HUES48 (cell line): Measurements from ENCODE around the gene RGS1.

Experiments
- H3K27ac ChIP-seq: one replicate; pipeline ENCODE4 v1.7.0; 2013; ENCODE audit warnings: low read depth, low read length, inconsistent platforms
- H3K27me3 ChIP-seq: 2 replicates; pipeline ENCODE4 v1.6.1; 2013; ENCODE audit warnings: mild to moderate bottlenecking, low read length; ENCODE audit not compliant: control insufficient read depth, insufficient read depth
- H3K36me3 ChIP-seq: 2 replicates; pipeline ENCODE4 v1.6.1; 2013; ENCODE audit warnings: low read length; ENCODE audit not compliant: control insufficient read depth, insufficient read depth
- H3K4me1 ChIP-seq: 2 replicates; pipeline ENCODE4 v1.6.1; 2013; ENCODE audit warnings: mild to moderate bottlenecking, low read length; ENCODE audit not compliant: control insufficient read depth, insufficient read depth
- H3K4me3 ChIP-seq: 2 replicates; pipeline ENCODE4 v1.5.1; 2013; ENCODE audit warnings: mild to moderate bottlenecking, low read depth, low read length
- H3K9ac ChIP-seq: 2 replicates; pipeline ENCODE4 v1.6.1; 2013; ENCODE audit warnings: mild to moderate bottlenecking, low read depth, low read length, moderate library complexity
- H3K9me3 ChIP-seq: 2 replicates; pipeline ENCODE4 v1.6.1; 2013; ENCODE audit warnings: low read length; ENCODE audit not compliant: control insufficient read depth, insufficient read depth

RGS1 gene

DNA sequence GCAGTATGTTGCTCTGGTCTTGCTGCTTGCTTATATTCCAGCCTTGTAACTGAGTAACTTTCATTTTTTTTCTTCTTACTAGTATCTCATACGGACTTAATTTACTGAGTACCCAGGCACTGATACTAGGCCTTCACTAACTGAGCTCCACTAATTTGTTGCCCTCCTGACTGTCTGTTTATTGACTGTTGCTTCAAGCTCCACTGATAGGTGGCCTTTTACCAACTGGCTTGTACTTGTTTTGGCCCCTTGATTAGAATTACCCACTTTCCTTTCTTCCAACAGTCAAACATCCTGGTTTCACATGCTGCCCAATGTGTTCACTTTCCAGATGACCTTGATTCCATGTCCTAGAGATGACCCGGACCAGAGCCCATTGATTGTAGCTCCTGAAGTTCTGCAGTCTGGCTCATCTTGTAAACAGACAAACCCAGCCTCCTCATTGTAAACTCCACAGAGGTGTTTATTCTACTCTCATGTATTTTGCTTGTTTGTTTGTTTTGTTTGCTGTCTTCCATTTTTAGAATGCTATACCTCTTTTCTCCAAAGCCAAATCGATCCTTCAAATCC is 27.7 kb downstream of the RGS1 start:
- H3K27ac ChIP-seq: no peak overlapping the region
- no peaks in the 10 kb centered on the region for H3K9me3 ChIP-seq
- no peaks in the 10 kb centered on the region for H3K27me3 ChIP-seq
- no peak overlapping the region for H3K4me3 ChIP-seq
- H3K36me3 ChIP-seq: no peaks in the 10 kb centered on the region
- no peak overlapping the region for H3K9ac ChIP-seq
- H3K4me1 ChIP-seq: no peaks in the 10 kb centered on the region

DNA sequence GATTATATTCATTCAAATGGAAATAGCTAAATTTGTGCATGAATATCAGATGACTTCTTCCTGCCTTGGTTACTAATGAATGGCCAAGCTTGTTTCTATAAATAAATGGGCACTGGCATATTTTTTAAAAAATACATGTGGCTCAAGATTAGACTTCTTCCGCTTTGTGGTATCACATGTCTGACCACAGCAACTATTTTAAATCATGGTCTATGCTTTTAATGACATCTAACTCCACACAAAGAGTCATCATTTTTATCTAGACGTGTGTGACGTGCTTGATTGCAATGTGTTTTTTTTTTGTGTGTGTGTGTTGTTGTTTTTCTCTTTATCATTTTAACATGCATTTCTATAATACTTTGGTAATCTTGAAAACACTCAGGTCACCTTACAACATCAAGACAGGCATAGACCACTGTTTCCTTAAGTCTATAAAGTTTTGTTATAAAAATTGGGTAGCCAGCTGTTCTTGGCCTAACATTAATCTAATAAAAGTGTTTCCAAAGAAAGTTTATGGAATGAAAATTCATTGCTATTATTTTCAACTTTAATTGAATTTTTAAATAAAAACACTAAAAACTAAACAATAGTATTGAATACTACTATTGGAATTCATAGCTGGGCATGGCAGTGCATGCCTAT is 29.5 kb downstream of the RGS1 start:
- H3K36me3 ChIP-seq: no peaks in the 10 kb centered on the region
- no peaks in the 10 kb centered on the region for H3K4me1 ChIP-seq
- no peak overlapping the region for H3K4me3 ChIP-seq
- H3K9me3 ChIP-seq: no peaks in the 10 kb centered on the region
- H3K9ac ChIP-seq: no peak overlapping the region
- H3K27me3 ChIP-seq: no peaks in the 10 kb centered on the region
- H3K27ac ChIP-seq: no peak overlapping the region

DNA sequence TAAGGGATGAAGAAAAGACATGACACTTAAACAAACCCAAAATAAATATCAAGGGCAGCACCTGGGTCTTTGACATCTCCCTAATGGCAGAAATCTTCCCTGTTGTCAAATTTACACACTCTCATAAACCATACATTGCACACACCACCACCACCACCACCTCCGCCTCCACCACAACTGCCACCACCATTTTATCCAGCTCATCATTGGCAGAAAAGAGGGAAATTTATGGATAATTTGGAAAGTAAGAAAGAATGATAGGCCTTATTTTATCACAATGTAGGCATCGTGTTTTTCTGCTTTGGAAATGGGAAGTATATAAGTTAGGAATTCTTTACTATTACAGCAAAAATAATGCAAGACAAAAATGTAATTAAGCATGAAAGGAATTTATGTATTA is 33.1 kb downstream of the RGS1 start:
- H3K36me3 ChIP-seq: no peaks in the 10 kb centered on the region
- no peaks in the 10 kb centered on the region for H3K9me3 ChIP-seq
- no peak overlapping the region for H3K27ac ChIP-seq
- H3K4me3 ChIP-seq: no peak overlapping the region
- no peak overlapping the region for H3K9ac ChIP-seq
- no peaks in the 10 kb centered on the region for H3K27me3 ChIP-seq
- H3K4me1 ChIP-seq: no peaks in the 10 kb centered on the region

DNA sequence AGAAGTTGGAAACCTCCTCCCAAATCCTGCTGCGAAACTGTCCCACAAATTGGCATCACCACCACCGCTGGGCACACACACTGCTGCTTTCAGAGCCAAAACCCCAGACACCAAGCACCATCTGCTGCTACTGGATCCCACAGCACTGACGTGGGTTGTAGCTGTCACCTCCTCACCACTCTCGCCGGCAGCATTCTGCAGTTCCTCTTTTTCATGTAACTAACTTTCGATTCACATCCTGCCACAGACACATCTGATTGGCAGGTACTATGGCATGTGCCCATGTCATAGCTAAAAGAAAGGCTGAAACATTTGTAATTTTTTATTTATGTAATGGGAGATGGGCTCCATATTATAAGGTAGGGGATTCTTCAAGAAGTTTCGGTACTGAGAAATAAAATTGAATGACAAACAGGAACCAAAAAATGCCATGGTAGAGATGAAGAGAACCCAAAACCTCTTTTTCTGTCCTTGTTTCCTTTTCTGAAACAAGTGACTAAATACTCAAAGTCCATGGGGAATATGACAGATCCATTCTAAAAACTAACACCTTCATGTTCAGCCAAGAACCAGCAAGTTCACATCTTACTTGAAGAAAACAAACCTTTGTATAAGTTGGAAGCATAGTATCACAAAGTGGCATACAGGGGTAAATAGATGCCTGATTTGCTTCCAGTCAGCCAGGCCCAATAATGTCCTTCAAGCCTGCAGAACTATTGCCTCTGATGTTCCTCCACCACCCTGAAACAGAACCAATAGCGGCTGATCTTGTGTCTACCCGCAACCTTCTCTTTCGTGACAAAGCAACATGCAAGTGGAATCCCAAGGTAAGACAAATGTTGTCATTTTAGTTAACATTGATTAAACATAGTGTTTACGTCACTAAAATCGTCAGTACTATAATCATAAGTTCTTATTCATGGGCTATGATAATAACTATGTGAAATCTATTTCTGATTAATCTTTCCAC is 33.8 kb downstream of the RGS1 start:
- H3K27ac ChIP-seq: no peak overlapping the region
- H3K27me3 ChIP-seq: no peaks in the 10 kb centered on the region
- no peaks in the 10 kb centered on the region for H3K9me3 ChIP-seq
- no peak overlapping the region for H3K4me3 ChIP-seq
- no peak overlapping the region for H3K9ac ChIP-seq
- no peaks in the 10 kb centered on the region for H3K4me1 ChIP-seq
- H3K36me3 ChIP-seq: no peaks in the 10 kb centered on the region

DNA sequence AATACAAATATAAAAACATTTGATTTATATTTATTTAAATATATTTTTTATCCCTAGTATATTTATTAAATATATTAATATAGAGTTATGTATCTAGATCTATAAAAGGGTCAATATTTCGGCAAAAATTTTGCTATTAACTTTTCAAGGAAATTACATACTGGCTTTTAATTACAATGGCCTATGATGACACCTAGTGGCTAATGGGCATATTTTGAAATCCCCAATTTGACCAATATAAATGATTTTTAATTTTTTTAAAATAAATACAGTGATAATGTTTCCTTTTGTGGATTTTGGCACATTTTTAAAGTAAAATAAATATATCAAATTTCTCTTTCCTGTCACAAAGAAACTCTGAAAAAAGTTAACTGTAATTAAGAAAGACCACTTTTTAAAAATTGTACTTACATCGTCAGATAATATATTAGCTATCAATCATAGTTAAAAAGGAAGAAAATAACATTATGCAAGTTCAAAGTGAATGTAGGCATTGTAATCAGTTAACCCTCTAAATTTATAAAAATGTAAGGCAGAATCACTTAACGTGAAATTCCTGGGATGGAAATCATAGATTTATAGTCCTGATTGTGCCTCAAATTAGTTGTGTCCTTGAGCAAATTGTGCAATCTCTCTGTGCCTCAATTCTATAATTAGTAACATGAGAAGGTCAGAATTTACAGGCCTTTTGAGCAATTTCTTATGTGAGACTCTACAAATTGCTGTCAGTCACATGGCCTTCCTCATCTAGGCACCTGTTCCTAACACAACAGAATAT is 34.7 kb downstream of the RGS1 start:
- no peaks in the 10 kb centered on the region for H3K9me3 ChIP-seq
- no peaks in the 10 kb centered on the region for H3K27me3 ChIP-seq
- no peaks in the 10 kb centered on the region for H3K4me1 ChIP-seq
- H3K36me3 ChIP-seq: no peaks in the 10 kb centered on the region
- H3K4me3 ChIP-seq: no peak overlapping the region
- no peak overlapping the region for H3K27ac ChIP-seq
- no peak overlapping the region for H3K9ac ChIP-seq

DNA sequence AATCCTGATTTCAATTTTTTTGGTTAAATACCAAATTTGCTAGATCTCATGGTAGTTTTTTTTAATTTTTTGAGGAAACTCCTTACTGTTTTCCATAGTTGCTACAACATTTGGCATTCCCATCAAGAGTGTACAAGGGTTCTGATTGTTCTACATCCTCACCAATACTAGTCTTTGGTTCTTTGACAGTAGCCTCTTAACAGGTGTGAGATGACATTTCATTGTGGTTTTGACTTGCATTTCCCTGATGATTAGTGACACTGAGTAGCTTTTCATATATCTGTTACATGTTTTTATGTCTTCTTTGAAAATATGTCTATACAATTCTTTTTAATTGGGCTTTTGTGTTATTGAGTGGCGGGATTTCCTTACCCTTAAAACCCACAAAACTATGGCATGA is 39.5 kb downstream of the RGS1 start:
- Histone ChIP-seq H3K9ac (no peak overlapping the region), H3K9me3 (no peaks in the 10 kb centered on the region), H3K27me3 (no peaks in the 10 kb centered on the region), H3K4me3 (no peak overlapping the region), H3K27ac (no peak overlapping the region), H3K36me3 (no peaks in the 10 kb centered on the region), H3K4me1 (no peaks in the 10 kb centered on the region)

DNA sequence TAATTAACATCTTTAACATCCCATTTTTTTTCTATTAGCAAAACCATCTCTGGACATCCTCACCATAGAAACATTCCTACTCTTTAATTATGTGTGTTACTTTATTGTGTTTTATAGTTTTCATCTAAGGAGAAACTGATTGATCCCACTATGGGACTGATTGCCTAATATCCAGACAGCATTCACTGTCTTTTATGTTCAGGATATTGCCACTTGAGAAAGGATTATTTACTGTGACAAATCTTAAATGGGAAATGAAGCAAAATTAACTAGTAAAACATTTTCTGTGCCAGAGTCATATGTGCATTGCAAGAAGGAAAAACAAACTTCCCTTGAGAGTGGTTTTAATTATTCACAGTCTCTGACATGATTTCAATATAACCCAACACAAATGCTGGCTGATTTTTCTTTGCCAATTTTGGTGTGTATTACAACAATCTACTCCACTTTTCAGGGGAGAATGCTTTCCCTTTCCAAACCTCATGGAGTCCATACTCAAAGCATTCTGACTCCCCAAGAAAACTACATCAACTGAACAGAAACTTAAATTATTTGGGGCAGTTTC is 44.6 kb downstream of the RGS1 start:
- no peak overlapping the region for H3K9ac ChIP-seq
- no peaks in the 10 kb centered on the region for H3K9me3 ChIP-seq
- no peaks in the 10 kb centered on the region for H3K4me1 ChIP-seq
- no peak overlapping the region for H3K27ac ChIP-seq
- H3K27me3 ChIP-seq: no peaks in the 10 kb centered on the region
- no peaks in the 10 kb centered on the region for H3K36me3 ChIP-seq
- no peak overlapping the region for H3K4me3 ChIP-seq

DNA sequence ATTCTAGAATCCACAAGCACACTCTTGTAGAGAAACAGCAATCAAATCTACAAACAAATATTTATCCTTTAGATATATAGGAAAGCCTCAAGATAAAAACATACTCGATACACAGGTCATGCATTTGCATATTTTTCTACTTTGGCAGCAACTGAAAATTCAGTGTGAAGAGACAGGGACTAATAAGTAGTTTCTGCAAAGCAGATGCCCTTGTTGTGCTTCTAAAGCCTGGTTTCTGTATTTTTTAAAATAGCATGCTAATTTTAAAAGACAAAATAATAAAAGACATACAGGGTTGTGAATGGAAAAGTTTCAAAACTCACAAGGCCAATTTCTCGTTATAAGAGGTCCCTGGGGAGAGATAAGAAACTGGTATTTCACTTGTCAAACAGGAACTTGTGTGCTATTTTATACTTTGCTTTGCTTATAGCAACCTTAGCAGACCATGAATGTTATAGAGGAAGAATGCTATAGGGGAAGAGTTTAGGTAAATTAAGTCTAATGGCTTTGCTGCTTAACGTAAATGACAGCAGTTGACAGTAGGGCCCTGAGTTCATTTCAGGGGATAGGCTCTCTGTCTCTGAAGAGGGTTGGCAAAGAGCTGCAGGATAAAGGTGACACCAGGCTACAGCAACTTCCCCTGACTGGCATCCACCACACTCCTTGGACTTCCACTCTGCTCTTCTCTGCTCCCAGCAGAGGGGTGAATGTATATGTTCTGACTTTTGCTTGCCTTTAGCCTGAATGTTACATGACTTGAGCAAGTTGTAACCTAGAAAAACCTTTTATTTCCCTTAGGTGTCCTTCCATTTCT is 51.0 kb downstream of the RGS1 start:
- no peak overlapping the region for H3K4me3 ChIP-seq
- H3K27me3 ChIP-seq: no peaks in the 10 kb centered on the region
- H3K27ac ChIP-seq: no peak overlapping the region
- no peak overlapping the region for H3K9ac ChIP-seq
- no peaks in the 10 kb centered on the region for H3K4me1 ChIP-seq
- H3K36me3 ChIP-seq: no peaks in the 10 kb centered on the region
- H3K9me3 ChIP-seq: no peaks in the 10 kb centered on the region

DNA sequence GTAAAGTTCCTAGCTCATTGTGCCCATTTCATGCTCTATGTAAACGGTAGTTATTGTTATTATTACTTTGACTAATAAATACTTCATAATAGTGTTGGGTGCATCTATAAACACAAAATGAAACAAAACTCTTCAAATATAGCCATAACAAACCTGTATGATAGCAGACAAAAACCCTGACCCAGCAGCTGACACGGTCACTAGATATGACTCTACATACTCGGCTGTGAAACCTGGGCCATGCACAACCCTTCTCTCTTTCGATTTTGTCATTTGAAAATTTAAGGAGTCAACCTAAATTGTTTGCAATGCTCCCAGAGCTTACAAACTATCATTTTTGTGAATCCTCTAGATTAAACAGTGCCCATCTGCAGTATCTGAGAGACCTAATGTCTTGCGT is 52.3 kb downstream of the RGS1 start:
- no peak overlapping the region for H3K4me3 ChIP-seq
- H3K4me1 ChIP-seq: peaks cover 1% of the 10 kb centered on the region; the same call in 1 of the 2 replicates
- no peak overlapping the region for H3K9ac ChIP-seq
- H3K27ac ChIP-seq: no peak overlapping the region
- H3K27me3 ChIP-seq: no peaks in the 10 kb centered on the region
- no peaks in the 10 kb centered on the region for H3K36me3 ChIP-seq
- H3K9me3 ChIP-seq: no peaks in the 10 kb centered on the region
